OCI-LY1 (cell line): Measurements from ENCODE around the gene DPP3.

Source experiments
- H2AFZ ChIP-seq: fragments of 200-600 bp; sonication (generic), shearing (Covaris generic); 2 replicates; pipeline ENCODE4 v1.6.0; 2014; ENCODE audit warnings: antibody characterized with exemption, mild to moderate bottlenecking, low read length
- H3F3A ChIP-seq: fragments of 200-600 bp; sonication (generic), shearing (Covaris generic); 2 replicates; pipeline ENCODE4 v1.6.0; 2014; ENCODE audit warnings: mild to moderate bottlenecking, antibody characterized with exemption, low read length, moderate library complexity; ENCODE audit not compliant: insufficient read depth
- H3K27ac ChIP-seq: fragments of 200-600 bp; sonication (generic); 2 replicates; pipeline ENCODE4 v1.5.1; 2014; ENCODE audit warnings: low read length, mixed run types, mild to moderate bottlenecking, low read depth; ENCODE audit not compliant: poor library complexity, severe bottlenecking
- H3K27me3 ChIP-seq: fragments of 200-600 bp; sonication (generic); 2 replicates; pipeline ENCODE4 v1.6.0; 2014; ENCODE audit warnings: antibody characterized with exemption, mild to moderate bottlenecking, low read length, moderate library complexity; ENCODE audit not compliant: insufficient read depth
- H3K36me3 ChIP-seq: fragments of 200-600 bp; sonication (generic); 2 replicates; pipeline ENCODE4 v1.6.1; 2014; ENCODE audit warnings: mild to moderate bottlenecking, antibody characterized with exemption, low read length, moderate library complexity, mixed read lengths; ENCODE audit not compliant: insufficient read depth
- H3K4me1 ChIP-seq: fragments of 200-600 bp; sonication (generic); 2 replicates; pipeline ENCODE4 v1.5.1; 2014; ENCODE audit warnings: mild to moderate bottlenecking, low read length, moderate library complexity; ENCODE audit not compliant: insufficient read depth, severe bottlenecking
- H3K4me2 ChIP-seq: fragments of 200-600 bp; sonication (generic), shearing (Covaris generic); 2 replicates; pipeline ENCODE4 v1.6.1; 2014; ENCODE audit warnings: low read length
- H3K4me3 ChIP-seq: fragments of 200-600 bp; sonication (generic); 2 replicates; pipeline ENCODE4 v1.5.1; 2014; ENCODE audit warnings: low read length, low read depth, mild to moderate bottlenecking, mixed read lengths; ENCODE audit not compliant: poor library complexity, severe bottlenecking
- H3K79me2 ChIP-seq: fragments of 200-600 bp; shearing (Covaris generic); 2 replicates; pipeline ENCODE4 v1.6.1; 2016; ENCODE audit warnings: mixed run types, low read length, mixed read lengths; ENCODE audit not compliant: insufficient read depth
- H3K9ac ChIP-seq: fragments of 200-600 bp; sonication (generic), shearing (Covaris generic); 2 replicates; pipeline ENCODE4 v1.6.1; 2014; ENCODE audit warnings: mild to moderate bottlenecking, low read length, mixed read lengths
- H3K9me2 ChIP-seq: fragments of 200-600 bp; sonication (generic), shearing (Covaris generic); 2 replicates; pipeline ENCODE4 v1.6.1; 2014; ENCODE audit warnings: low read depth, mild to moderate bottlenecking, low read length, mixed read lengths
- H3K9me3 ChIP-seq: fragments of 200-600 bp; shearing (Covaris generic); 2 replicates; pipeline ENCODE4 v1.6.1; 2014; ENCODE audit warnings: low read length, mixed read lengths
- H4K20me1 ChIP-seq: fragments of 200-600 bp; sonication (generic), shearing (Covaris generic); 2 replicates; pipeline ENCODE4 v1.6.0; 2016; ENCODE audit warnings: mild to moderate bottlenecking, low read length; ENCODE audit not compliant: insufficient read depth
- CTCF ChIP-seq: fragments of 200-600 bp; sonication (generic), shearing (Covaris generic); IDR thresholded peaks from 2 replicates; pipeline ENCODE4 v1.5.1; 2017; ENCODE audit warnings: mild to moderate bottlenecking, antibody characterized with exemption, low read length, moderate library complexity, mixed read lengths
- EZH2 ChIP-seq: fragments of 200-600 bp; sonication (generic), shearing (Covaris generic); IDR thresholded peaks from 2 replicates; pipeline ENCODE4 v1.8.0; 2017; ENCODE audit warnings: borderline replicate concordance, mixed run types, mild to moderate bottlenecking, antibody characterized with exemption, low read length, moderate library complexity, mixed read lengths

The DPP3 gene

GRCh38 chr11:66443602-66444001 lies 36.6 kb upstream of the DPP3 start:
- H3K4me2 ChIP-seq: no peak overlapping the region

GRCh38 chr11:66447012-66447411 lies 33.2 kb upstream of the DPP3 start:
- TF ChIP-seq CTCF: no peak
- Histone ChIP-seq H3K79me2 (no peaks in the 10 kb centered on the region), H2AFZ (no peak overlapping the region), H4K20me1 (no peaks in the 10 kb centered on the region), H3K36me3 (no peaks in the 10 kb centered on the region), H3K4me1 (no peaks in the 10 kb centered on the region), H3K4me3 (no peak overlapping the region), H3K9ac (no peak overlapping the region), H3F3A (no peaks in the 10 kb centered on the region), H3K9me3 (no peaks in the 10 kb centered on the region), H3K9me2 (no peaks in the 10 kb centered on the region), H3K27ac (no peak overlapping the region), H3K4me2 (no peak overlapping the region), H3K27me3 (peaks cover 2% of the 10 kb centered on the region; the same call in 1 of the 2 replicates)

More at GRCh38 chr11:66443602-66444001, 36.6 kb upstream of the DPP3 start:
- no peaks in the 10 kb centered on the region for H3K9me3 ChIP-seq
- no peak overlapping the region for H2AFZ ChIP-seq
- no peaks in the 10 kb centered on the region for H3F3A ChIP-seq
- H3K4me3 ChIP-seq: no peak overlapping the region
- no peak overlapping the region for H3K27ac ChIP-seq
- H3K4me1 ChIP-seq: no peaks in the 10 kb centered on the region
- TF ChIP-seq EZH2: no peak
- no peak for TF ChIP-seq CTCF
- H3K79me2 ChIP-seq: no peaks in the 10 kb centered on the region
- no peak overlapping the region for H3K9ac ChIP-seq
- no peaks in the 10 kb centered on the region for H4K20me1 ChIP-seq
- H3K9me2 ChIP-seq: no peaks in the 10 kb centered on the region
- H3K27me3 ChIP-seq: no peaks in the 10 kb centered on the region
- no peaks in the 10 kb centered on the region for H3K36me3 ChIP-seq

GRCh38 chr11:66448523-66448922 lies 31.7 kb upstream of the DPP3 start:
- Histone ChIP-seq H4K20me1 (no peaks in the 10 kb centered on the region), H3K4me2 (no peak overlapping the region), H3K4me1 (no peaks in the 10 kb centered on the region), H3K9ac (no peak overlapping the region), H3K27ac (no peak overlapping the region), H3K9me2 (no peaks in the 10 kb centered on the region), H2AFZ (no peak overlapping the region), H3K9me3 (no peaks in the 10 kb centered on the region), H3K79me2 (no peaks in the 10 kb centered on the region), H3K36me3 (no peaks in the 10 kb centered on the region), H3K27me3 (peaks cover 8% of the 10 kb centered on the region; the same call in 1 of the 2 replicates), H3F3A (no peaks in the 10 kb centered on the region), H3K4me3 (no peak overlapping the region)
- TF ChIP-seq CTCF: no peak
- TF ChIP-seq EZH2: no peak
